HCT116 (cell line): ENCODE results near the gene NINJ2. TPM values are rescaled to one million over a fixed set of nuclear protein-coding genes. Genes with fewer than 3 reads are reported as not detected.

Experiments
- ATAC-seq: fragments of 200-7000 bp; cut with Tn5 transposase; 2 replicates; pipeline ENCODE4 v1.9.1; 2020; ENCODE audit warnings: mild to moderate bottlenecking, moderate library complexity
- BruUV-seq: library from RNA; stranded (reverse); fragments of 400-500 nt; replicated peaks from 2 replicates; lab custom pipeline; 2021; lab: Mats Ljungman, UMichigan
- CTCF ChIA-PET: fragments of 300-600 bp; sonication (Branson Sonifier 250); formaldehyde crosslinking; loops from one replicate; lab custom pipeline; 2021; ENCODE audit warnings: antibody characterized with exemption; lab: Charles Lee
- POLR2A ChIA-PET: fragments of 300-600, 350-600 bp; sonication (Branson Sonifier 250); formaldehyde crosslinking; loops from one replicate; lab custom pipeline; 2021; ENCODE audit warnings: antibody characterized with exemption; lab: Charles Lee
- RAD21 ChIA-PET, 2 experiments: fragments of 300-600 bp; sonication (Branson Sonifier 250); formaldehyde crosslinking; loops; one replicate each; lab custom pipeline; 2023; ENCODE audit warnings: low total read pairs in 2 of 2; ENCODE audit not compliant: uncharacterized antibody in 2 of 2, unreplicated experiment in 2 of 2, low non-redundant PET in 1 of 2; lab: Charles Lee
- DNase-seq: peaks from one replicate; pipeline ENCODE4 v3.0.0-alpha.2; 2010; ENCODE audit warnings: low read depth, low spot score
- H2AFZ ChIP-seq: fragments of 200-600 bp; shearing (Covaris generic), sonication (generic); 2 replicates; pipeline ENCODE4 v1.6.1; 2017; ENCODE audit warnings: low read depth, mixed run types, mixed read lengths, antibody characterized with exemption, low read length; ENCODE audit not compliant: poor library complexity, severe bottlenecking
- H3K27ac ChIP-seq: 2 replicates; pipeline ENCODE4 v1.5.1; 2012; ENCODE audit warnings: low read depth, low read length
- H3K27me3 ChIP-seq: fragments of 200-600 bp; sonication (generic); 2 replicates; pipeline ENCODE4 v1.6.1; 2016; ENCODE audit warnings: mixed run types, low read length, mixed read lengths; ENCODE audit not compliant: insufficient read depth
- H3K36me3 ChIP-seq, 2 experiments: fragments of 200-500 bp in 1 of 2; fragments of 200-600 bp in 1 of 2; sonication (Bioruptor generic) in 1 of 2; sonication (generic) in 1 of 2; 2 replicates each; pipeline versions ENCODE4 v1.5.1 to v1.6.1; 2014 to 2016; ENCODE audit warnings: low read length in 2 of 2, inconsistent platforms in 1 of 2, mixed read lengths in 1 of 2, mixed run types in 1 of 2; ENCODE audit not compliant: insufficient read depth in 2 of 2, control insufficient read depth in 1 of 2
- H3K4me1 ChIP-seq, 2 experiments: fragments of 200-600 bp in 1 of 2; sonication (generic) in 1 of 2; 2 replicates each; pipeline versions ENCODE4 v1.5.1 to v1.6.1; 2012 to 2017; ENCODE audit warnings: low read length in 2 of 2, inconsistent platforms in 1 of 2, mild to moderate bottlenecking in 1 of 2, mixed read lengths in 1 of 2, mixed run types in 1 of 2, moderate library complexity in 1 of 2; ENCODE audit not compliant: insufficient read depth in 2 of 2, control insufficient read depth in 1 of 2
- H3K4me2 ChIP-seq: fragments of 200-600 bp; sonication (generic); 2 replicates; pipeline ENCODE4 v1.6.1; 2017; ENCODE audit warnings: mixed run types, low read length, mixed read lengths
- H3K4me3 ChIP-seq, 2 experiments: fragments of 200-600 bp in 1 of 2; sonication (generic) in 1 of 2; replicated peaks in 1 of 2; 2 replicates each; pipeline ENCODE4 v1.5.1; 2011 to 2016; ENCODE audit warnings: low read length in 2 of 2, control low read depth in 1 of 2, low read depth in 1 of 2, mild to moderate bottlenecking in 1 of 2, mixed read lengths in 1 of 2, mixed run types in 1 of 2
- H3K79me2 ChIP-seq: fragments of 200-600 bp; sonication (generic); 2 replicates; pipeline ENCODE4 v1.6.1; 2017; ENCODE audit warnings: mild to moderate bottlenecking, mixed run types, low read length, moderate library complexity, mixed read lengths; ENCODE audit not compliant: insufficient read depth
- H3K9ac ChIP-seq: fragments of 200-600 bp; sonication (generic); 2 replicates; pipeline ENCODE4 v1.6.1; 2016; ENCODE audit warnings: low read length, mixed read lengths
- H3K9me2 ChIP-seq: fragments of 200-600 bp; sonication (generic), shearing (Covaris generic); 2 replicates; pipeline ENCODE4 v1.6.1; 2017; ENCODE audit warnings: mixed run types, mild to moderate bottlenecking, moderate library complexity; ENCODE audit not compliant: insufficient read depth
- H3K9me3 ChIP-seq, 2 experiments: fragments of 200-500 bp in 1 of 2; fragments of 200-600 bp in 1 of 2; sonication (Bioruptor generic) in 1 of 2; sonication (generic) in 1 of 2; 2 replicates each; pipeline ENCODE4 v1.6.1; 2014 to 2017; ENCODE audit warnings: low read length in 2 of 2, mixed read lengths in 2 of 2, inconsistent platforms in 1 of 2, low read depth in 1 of 2, mild to moderate bottlenecking in 1 of 2, mixed run types in 1 of 2, moderate library complexity in 1 of 2; ENCODE audit not compliant: control insufficient read depth in 1 of 2, insufficient read depth in 1 of 2
- H4K20me1 ChIP-seq: fragments of 200-600 bp; sonication (generic), shearing (Covaris generic); 2 replicates; pipeline ENCODE4 v1.6.1; 2017; ENCODE audit warnings: mixed run types, mild to moderate bottlenecking, moderate library complexity; ENCODE audit not compliant: insufficient read depth
- CEBPB ChIP-seq: IDR thresholded peaks from 2 replicates; pipeline ENCODE4 v1.6.1; 2012; ENCODE audit warnings: low read depth
- EGR1 ChIP-seq: IDR thresholded peaks from 2 replicates; pipeline ENCODE4 v1.6.1; 2012; ENCODE audit warnings: low read depth
- FOSL1 ChIP-seq: IDR thresholded peaks from 2 replicates; pipeline ENCODE4 v1.6.1; 2012; ENCODE audit warnings: low read depth
- REST ChIP-seq: IDR thresholded peaks from 2 replicates; pipeline ENCODE4 v1.6.1; 2012; ENCODE audit warnings: low read depth
- SP1 ChIP-seq: IDR thresholded peaks from 2 replicates; pipeline ENCODE4 v1.6.1; 2012; ENCODE audit warnings: low read depth
- TCF7L2 ChIP-seq: IDR thresholded peaks from 2 replicates; pipeline ENCODE4 v1.7.0; 2011; ENCODE audit warnings: borderline replicate concordance, inconsistent platforms; ENCODE audit not compliant: insufficient read depth, insufficient read length; ENCODE audit errors: extremely low read depth
- YY1 ChIP-seq: IDR thresholded peaks from 2 replicates; pipeline ENCODE4 v1.6.1; 2011; ENCODE audit warnings: low read length, low read depth, moderate library complexity, mild to moderate bottlenecking; ENCODE audit not compliant: insufficient replicate concordance; ENCODE audit errors: extremely low read depth
- ZFX ChIP-seq: fragments of 450-650 bp; IDR thresholded peaks from 2 replicates; pipeline ENCODE4 v1.6.1; 2017
- ZNF274 ChIP-seq: fragments of 200-500 bp; sonication (Bioruptor generic); IDR thresholded peaks from 2 replicates; pipeline ENCODE4 v1.6.1; 2014; ENCODE audit warnings: mild to moderate bottlenecking, low read depth, low read length, inconsistent platforms
- intact Hi-C: fragments of 100-400 bp; cut with micrococcal nuclease; formaldehyde crosslinking; loops from 2 replicates; pipeline ENCODE4 v1.10.0; 2022
- total RNA-seq: library from RNA; stranded (reverse); gene quantifications from one replicate; pipeline ENCODE4 v1.2.1, GENCODE V29; 2021; ENCODE audit not compliant: unreplicated experiment
- TF ChIP-seq, protein P1 (sequence below): IDR thresholded peaks from 2 replicates; pipeline ENCODE4 v1.6.1; 2012
- TF ChIP-seq, protein P2 (sequence below): IDR thresholded peaks from 2 replicates; pipeline ENCODE4 v1.6.1; 2012
- TF ChIP-seq, protein P3 (sequence below): IDR thresholded peaks from 2 replicates; pipeline ENCODE4 v1.6.1; 2011; ENCODE audit warnings: mild to moderate bottlenecking, low read length, moderate library complexity; ENCODE audit not compliant: insufficient replicate concordance; ENCODE audit errors: extremely low read depth

The NINJ2 gene
- total RNA-seq, 1 experiment from 2014 or later, result not detected

- Histone ChIP-seq H3K9me2 (no peaks in the 10 kb centered on the region), H3K27me3 (no peaks in the 10 kb centered on the region), H3K27ac (no peak overlapping the region), H3K9ac (0 out of 2 replicates have a peak overlapping the region, but pooled peaks have one; percentile 10), H3K36me3 (no peaks in the 10 kb centered on the region), H3K79me2 (no peaks in the 10 kb centered on the region), H3K9me3 (no peaks in the 10 kb centered on the region), H3K4me1 (peaks cover 10 to 47% of the 10 kb centered on the region in 2 experiments), H4K20me1 (no peaks in the 10 kb centered on the region), H3K4me3 (no peak overlapping the region), H2AFZ (no peak overlapping the region), H3K4me2 (no peak overlapping the region)
- TSS peak; percentile 55 for BruUV-seq
- TF ChIP-seq FOSL1 (no peak), ZFX (no peak), CEBPB (no peak)
- TF ChIP-seq, protein P1, sequence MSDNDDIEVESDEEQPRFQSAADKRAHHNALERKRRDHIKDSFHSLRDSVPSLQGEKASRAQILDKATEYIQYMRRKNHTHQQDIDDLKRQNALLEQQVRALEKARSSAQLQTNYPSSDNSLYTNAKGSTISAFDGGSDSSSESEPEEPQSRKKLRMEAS, result no peak
- POLR2A ChIA-PET, result no interaction called here
- intact Hi-C loops, result loop anchor here (5.0 kb wide), 1 partner anchor 108 kb away; the partner anchor contains the start of gene WNK1
- DNase-seq (no peak), ATAC-seq (no peak)
- CTCF ChIA-PET, result no interaction called here
- RAD21 ChIA-PET, result no interaction called here
These were observed 19.0 kb downstream of the NINJ2 start for GRCh38 chr12:644303-644639.

DNA sequence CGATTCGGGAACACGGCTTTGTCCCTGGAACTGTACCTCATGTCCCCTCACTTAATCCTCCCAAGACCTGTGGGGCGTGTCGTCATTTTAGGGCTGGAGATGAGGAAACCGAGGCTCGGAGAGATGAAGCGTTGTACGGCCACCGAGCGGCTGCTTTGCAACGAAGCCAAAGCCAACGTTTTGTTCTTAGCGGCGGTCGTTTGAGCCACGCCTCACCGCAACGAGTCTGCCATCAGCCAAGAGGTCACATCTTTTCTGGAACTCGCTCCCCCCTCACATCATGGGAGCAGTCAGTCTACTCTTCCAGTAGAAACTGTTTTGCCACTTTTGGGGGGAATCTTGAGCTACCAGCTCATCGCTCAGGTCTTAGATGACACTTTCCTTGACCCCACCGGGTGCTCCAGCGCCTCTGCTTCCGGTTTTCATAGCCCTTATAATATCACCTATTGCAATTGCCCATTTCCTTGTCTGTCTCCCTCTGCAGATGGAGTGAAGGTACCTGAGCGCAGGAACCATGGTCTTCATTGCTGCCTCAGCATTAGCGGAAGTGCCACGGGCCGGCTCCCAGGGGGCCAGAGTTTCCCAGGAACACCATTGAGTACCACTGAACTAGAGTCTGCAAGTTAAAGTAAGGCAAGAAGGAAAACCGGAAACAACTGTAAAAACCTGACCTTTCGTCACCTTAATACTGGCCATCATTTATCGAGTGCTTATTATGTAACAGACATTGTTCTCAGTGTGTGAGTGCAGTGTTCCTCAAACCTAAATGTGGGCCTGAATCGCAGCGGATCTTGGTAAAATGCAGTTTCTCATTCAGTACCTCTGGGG is 19.6 kb downstream of the NINJ2 start:
- Histone ChIP-seq H4K20me1 (no peaks in the 10 kb centered on the region), H3K27ac (peak overlapping the region; percentile 61), H3K9me2 (no peaks in the 10 kb centered on the region), H3K36me3 (no peaks in the 10 kb centered on the region), H3K27me3 (no peaks in the 10 kb centered on the region), H3K4me1 (peaks cover 10 to 47% of the 10 kb centered on the region in 2 experiments), H3K4me3 (peak overlapping the region in 1 of 2 experiments; percentile 55; a peak in 3 of 4 replicates), H2AFZ (no peak overlapping the region), H3K79me2 (no peaks in the 10 kb centered on the region), H3K9me3 (no peaks in the 10 kb centered on the region), H3K9ac (peak overlapping the region; percentile 68), H3K4me2 (peak overlapping the region; percentile 76)
- POLR2A ChIA-PET, result interaction anchor here (1.4 kb wide), 1 partner anchor 107 kb away, joined by 3 read pairs; no protein-coding TSS in a partner anchor
- CTCF ChIA-PET, result no interaction called here
- intact Hi-C loops, result loop anchor here (5.0 kb wide), 1 partner anchor 109 kb away; the partner anchor contains the start of gene WNK1
- ATAC-seq (no peak), DNase-seq (no peak)
- no TSS peak for BruUV-seq
- RAD21 ChIA-PET, result no interaction called here
- no peak for TF ChIP-seq EGR1
- no peak for TF ChIP-seq YY1
- no peak for TF ChIP-seq SP1
- no peak for TF ChIP-seq ZNF274
- no peak for TF ChIP-seq FOSL1
- no peak for TF ChIP-seq REST
- TF ChIP-seq, protein P2, sequence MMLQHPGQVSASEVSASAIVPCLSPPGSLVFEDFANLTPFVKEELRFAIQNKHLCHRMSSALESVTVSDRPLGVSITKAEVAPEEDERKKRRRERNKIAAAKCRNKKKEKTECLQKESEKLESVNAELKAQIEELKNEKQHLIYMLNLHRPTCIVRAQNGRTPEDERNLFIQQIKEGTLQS, result no peak
- no peak for TF ChIP-seq CEBPB
- TF ChIP-seq, protein P3, sequence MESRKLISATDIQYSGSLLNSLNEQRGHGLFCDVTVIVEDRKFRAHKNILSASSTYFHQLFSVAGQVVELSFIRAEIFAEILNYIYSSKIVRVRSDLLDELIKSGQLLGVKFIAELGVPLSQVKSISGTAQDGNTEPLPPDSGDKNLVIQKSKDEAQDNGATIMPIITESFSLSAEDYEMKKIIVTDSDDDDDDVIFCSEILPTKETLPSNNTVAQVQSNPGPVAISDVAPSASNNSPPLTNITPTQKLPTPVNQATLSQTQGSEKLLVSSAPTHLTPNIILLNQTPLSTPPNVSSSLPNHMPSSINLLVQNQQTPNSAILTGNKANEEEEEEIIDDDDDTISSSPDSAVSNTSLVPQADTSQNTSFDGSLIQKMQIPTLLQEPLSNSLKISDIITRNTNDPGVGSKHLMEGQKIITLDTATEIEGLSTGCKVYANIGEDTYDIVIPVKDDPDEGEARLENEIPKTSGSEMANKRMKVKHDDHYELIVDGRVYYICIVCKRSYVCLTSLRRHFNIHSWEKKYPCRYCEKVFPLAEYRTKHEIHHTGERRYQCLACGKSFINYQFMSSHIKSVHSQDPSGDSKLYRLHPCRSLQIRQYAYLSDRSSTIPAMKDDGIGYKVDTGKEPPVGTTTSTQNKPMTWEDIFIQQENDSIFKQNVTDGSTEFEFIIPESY, result no peak
- no peak for TF ChIP-seq TCF7L2
